Natural killer cell (primary cell): ENCODE data around the gene KLHL33. TPM values are rescaled to one million over a fixed set of nuclear protein-coding genes. Genes with fewer than 3 reads are reported as not detected.

ENCODE experiments used
- ATAC-seq, 3 donors: fragments of 150-1000 bp in 2 of 3; fragments of 200-7000 bp in 1 of 3; cut with Tn5 transposase; 1 replicate in 1 of 3; 2 replicates in 2 of 3; pipeline ENCODE4 v1.10.0; 2021; ENCODE audit warnings: mild to moderate bottlenecking in 2 of 3, moderate library complexity in 2 of 3
- DNase-seq, 2 donors: peaks; one replicate each; pipeline versions ENCODE4 v3.0.0 to v3.0.0-alpha.2; 2013 to 2021; ENCODE audit warnings: mixed read lengths in 1 of 2
- H3K27ac ChIP-seq: one replicate; pipeline ENCODE4 v1.5.1; 2013; ENCODE audit warnings: mild to moderate bottlenecking, low read length
- H3K27me3 ChIP-seq: one replicate; pipeline ENCODE4 v1.6.1; 2013; ENCODE audit warnings: low read length; ENCODE audit not compliant: control insufficient read depth, insufficient read depth
- H3K36me3 ChIP-seq: one replicate; pipeline ENCODE4 v1.6.1; 2013; ENCODE audit warnings: low read length; ENCODE audit not compliant: control insufficient read depth, insufficient read depth
- H3K4me1 ChIP-seq: one replicate; pipeline ENCODE4 v1.6.1; 2013; ENCODE audit warnings: low read length; ENCODE audit not compliant: control insufficient read depth, insufficient read depth
- H3K4me3 ChIP-seq: one replicate; pipeline ENCODE4 v1.5.1; 2013; ENCODE audit warnings: low read length
- H3K9me3 ChIP-seq: one replicate; pipeline ENCODE4 v1.6.1; 2013; ENCODE audit warnings: low read length; ENCODE audit not compliant: control insufficient read depth, insufficient read depth
- H3K27ac Mint-ChIP-seq, 2 donors: one replicate each; pipeline ENCODE4 v1.8.0; 2022; ENCODE audit warnings: mild to moderate bottlenecking in 2 of 2, mixed read lengths in 2 of 2, moderate library complexity in 1 of 2
- H3K27me3 Mint-ChIP-seq, 2 donors: one replicate each; pipeline ENCODE4 v1.8.0; 2022; ENCODE audit warnings: low read depth in 2 of 2, mixed read lengths in 2 of 2
- H3K36me3 Mint-ChIP-seq: one replicate; pipeline ENCODE4 v1.8.0; 2022; ENCODE audit warnings: mixed read lengths
- H3K4me1 Mint-ChIP-seq, 2 donors: one replicate each; pipeline ENCODE4 v1.8.0; 2022; ENCODE audit warnings: mixed read lengths in 2 of 2
- H3K4me3 Mint-ChIP-seq: one replicate; pipeline ENCODE4 v1.8.0; 2022; ENCODE audit warnings: mild to moderate bottlenecking, moderate library complexity, mixed read lengths
- H3K9me3 Mint-ChIP-seq, 2 donors: one replicate each; pipeline ENCODE4 v1.8.0; 2022; ENCODE audit warnings: mixed read lengths in 2 of 2
- WGBS: methylation state at CpG from one replicate; pipeline ENCODE4 v1.1.7; 2013; ENCODE audit warnings: missing lambda C conversion rate; ENCODE audit not compliant: insufficient coverage; 5-methylcytosine and 5-hydroxymethylcytosine counted together
- intact Hi-C: fragments of 100-400 bp; cut with micrococcal nuclease; formaldehyde crosslinking; loops from one replicate; pipeline ENCODE4 v1.14.2; 2022
- total RNA-seq, 4 donors: library from RNA; stranded (reverse); fragments of 120-200 nt in 1 of 4; gene quantifications; one replicate each; pipeline versions ENCODE4 v1.2.3 to v1.2.4, GENCODE V29; 2013 to 2022
- TF ChIP-seq, protein P1 (sequence below): fragments of 200-600 bp; IDR thresholded peaks from one replicate; pipeline ENCODE4 v1.8.0; 2022; ENCODE audit warnings: antibody characterized with exemption

KLHL33 gene, protein sequence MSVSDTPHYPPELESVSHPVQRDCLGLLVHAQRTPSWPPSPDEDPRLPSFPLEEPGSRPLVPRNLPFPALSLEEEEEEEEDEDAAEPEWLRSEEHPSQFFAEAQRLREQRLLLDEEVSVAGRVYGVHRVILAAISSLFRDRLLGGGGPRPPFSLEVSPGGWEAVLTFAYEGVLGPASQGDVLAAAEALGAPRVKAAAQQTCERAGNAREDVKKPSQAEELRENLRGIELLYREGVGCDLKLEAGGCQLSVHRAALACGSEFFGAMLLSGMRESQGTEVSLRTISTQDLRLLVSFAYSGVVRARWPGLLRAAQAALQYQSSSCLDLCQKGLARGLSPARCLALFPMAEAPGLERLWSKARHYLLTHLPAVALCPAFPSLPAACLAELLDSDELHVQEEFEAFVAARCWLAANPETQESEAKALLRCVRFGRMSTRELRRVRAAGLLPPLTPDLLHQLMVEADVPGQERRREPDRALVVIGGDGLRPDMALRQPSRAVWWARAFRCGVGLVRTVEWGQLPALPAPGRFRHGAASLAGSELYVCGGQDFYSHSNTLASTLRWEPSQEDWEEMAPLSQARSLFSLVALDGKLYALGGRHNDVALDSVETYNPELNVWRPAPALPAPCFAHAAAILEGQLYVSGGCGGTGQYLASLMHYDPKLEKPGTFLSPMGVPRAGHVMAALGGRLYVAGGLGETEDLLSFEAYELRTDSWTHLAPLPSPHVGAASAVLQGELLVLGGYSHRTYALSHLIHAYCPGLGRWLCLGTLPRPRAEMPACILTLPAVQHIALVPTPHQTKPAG
- total RNA-seq, result under 1 TPM; 0.25 to 0.97 (median 0.31) TPM
- total RNA-seq (2013), result 0.25 TPM

DNA sequence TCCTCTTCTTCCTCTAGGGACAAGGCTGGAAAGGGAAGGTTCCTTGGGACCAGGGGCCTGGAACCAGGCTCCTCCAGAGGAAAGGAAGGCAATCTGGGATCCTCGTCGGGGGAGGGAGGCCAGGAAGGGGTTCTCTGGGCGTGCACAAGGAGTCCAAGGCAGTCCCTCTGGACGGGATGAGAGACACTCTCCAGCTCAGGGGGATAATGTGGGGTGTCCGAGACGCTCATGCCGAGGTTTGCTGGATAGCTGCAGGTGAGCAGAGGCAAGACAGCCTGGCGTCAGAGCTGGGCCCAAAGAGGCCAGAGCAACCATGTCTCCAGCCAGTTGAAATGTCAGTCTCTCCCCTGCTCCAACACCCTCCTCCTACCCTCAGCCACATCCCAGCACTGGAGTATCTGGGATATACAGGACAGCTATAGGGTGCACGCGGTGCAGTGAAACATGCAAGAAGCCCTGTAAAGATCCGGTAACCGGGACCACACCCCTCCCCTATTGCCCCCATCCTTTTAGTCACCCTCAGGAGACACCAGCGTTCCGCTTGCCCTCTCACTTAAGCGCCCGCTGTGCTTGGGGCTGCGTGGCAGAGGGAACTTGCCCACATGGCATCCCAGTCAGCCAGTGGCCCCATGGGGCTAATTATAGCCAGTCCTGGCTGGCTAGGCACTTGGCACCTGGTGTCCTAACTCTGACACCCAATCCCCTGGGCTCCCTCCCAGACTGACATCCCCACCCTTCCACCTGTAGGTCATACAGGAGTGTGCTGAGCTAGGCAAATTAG, at the start of gene KLHL33:
KLHL33 (minus strand) TSS at position 585 of the 781 bp plus-strand sequence; CDS start at position 230, 355 bp downstream.
- Mint-ChIP-seq H3K27me3 (no peaks in the 10 kb centered on the region), H3K36me3 (no peaks in the 10 kb centered on the region), H3K4me1 (peaks cover 4 to 5% of the 10 kb centered on the region in 2 donors), H3K4me3 (no peak within 1 kb of the TSS), H3K27ac (no peak within 1 kb of the TSS), H3K9me3 (no peaks in the 10 kb centered on the region)
- no peak for ATAC-seq
- WGBS, result 92% methylated on average over 17 of the region's 17 CpGs
- Histone ChIP-seq H3K27me3 (no peaks in the 10 kb centered on the region), H3K36me3 (no peaks in the 10 kb centered on the region), H3K27ac (no peak within 1 kb of the TSS), H3K9me3 (no peaks in the 10 kb centered on the region), H3K4me3 (no peak within 1 kb of the TSS), H3K4me1 (peaks cover 21% of the 10 kb centered on the region)
- intact Hi-C loops, result no loop called here
- TF ChIP-seq, protein P1, sequence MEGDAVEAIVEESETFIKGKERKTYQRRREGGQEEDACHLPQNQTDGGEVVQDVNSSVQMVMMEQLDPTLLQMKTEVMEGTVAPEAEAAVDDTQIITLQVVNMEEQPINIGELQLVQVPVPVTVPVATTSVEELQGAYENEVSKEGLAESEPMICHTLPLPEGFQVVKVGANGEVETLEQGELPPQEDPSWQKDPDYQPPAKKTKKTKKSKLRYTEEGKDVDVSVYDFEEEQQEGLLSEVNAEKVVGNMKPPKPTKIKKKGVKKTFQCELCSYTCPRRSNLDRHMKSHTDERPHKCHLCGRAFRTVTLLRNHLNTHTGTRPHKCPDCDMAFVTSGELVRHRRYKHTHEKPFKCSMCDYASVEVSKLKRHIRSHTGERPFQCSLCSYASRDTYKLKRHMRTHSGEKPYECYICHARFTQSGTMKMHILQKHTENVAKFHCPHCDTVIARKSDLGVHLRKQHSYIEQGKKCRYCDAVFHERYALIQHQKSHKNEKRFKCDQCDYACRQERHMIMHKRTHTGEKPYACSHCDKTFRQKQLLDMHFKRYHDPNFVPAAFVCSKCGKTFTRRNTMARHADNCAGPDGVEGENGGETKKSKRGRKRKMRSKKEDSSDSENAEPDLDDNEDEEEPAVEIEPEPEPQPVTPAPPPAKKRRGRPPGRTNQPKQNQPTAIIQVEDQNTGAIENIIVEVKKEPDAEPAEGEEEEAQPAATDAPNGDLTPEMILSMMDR, result no peak
- DNase-seq, result no peak

DNA sequence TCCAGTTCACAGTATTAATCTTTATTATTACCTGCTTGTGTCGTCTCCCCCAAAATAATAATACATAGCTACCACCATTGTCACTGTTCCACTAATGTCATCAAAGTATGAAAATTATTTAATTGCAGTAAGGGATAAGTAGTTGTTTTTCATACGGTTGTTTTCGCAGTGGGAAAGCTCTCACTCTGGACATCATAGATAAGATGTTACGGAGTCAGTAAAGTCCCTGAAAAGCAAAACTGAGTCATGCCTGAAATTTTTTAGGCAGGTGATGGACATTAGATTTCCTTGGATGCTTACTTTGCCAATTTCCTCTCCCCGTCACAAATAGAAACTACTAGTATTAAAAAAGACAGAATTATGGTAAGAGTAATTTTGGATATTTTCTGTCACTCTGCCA, 46.4 kb upstream of the KLHL33 start:
- H3K9me3 Mint-ChIP-seq, result no peaks in the 10 kb centered on the region
- WGBS, result 100% methylated on average over 3 of the region's 5 CpGs
- H3K36me3 Mint-ChIP-seq, result no peaks in the 10 kb centered on the region
- H3K36me3 ChIP-seq, result peaks cover 9% of the 10 kb centered on the region
- no peak overlapping the region for H3K4me3 ChIP-seq
- DNase-seq, result no peak
- no peak overlapping the region for H3K4me3 Mint-ChIP-seq
- H3K27ac Mint-ChIP-seq, result no peak overlapping the region
- TF ChIP-seq, protein P1, result no peak
- H3K9me3 ChIP-seq, result no peaks in the 10 kb centered on the region
- H3K27me3 Mint-ChIP-seq, result no peaks in the 10 kb centered on the region
- intact Hi-C loops, result no loop called here
- ATAC-seq, result no peak
- peaks cover 24 to 29% of the 10 kb centered on the region in 2 donors for H3K4me1 Mint-ChIP-seq
- no peaks in the 10 kb centered on the region for H3K27me3 ChIP-seq
- peaks cover 19% of the 10 kb centered on the region for H3K4me1 ChIP-seq
- H3K27ac ChIP-seq, result no peak overlapping the region

DNA sequence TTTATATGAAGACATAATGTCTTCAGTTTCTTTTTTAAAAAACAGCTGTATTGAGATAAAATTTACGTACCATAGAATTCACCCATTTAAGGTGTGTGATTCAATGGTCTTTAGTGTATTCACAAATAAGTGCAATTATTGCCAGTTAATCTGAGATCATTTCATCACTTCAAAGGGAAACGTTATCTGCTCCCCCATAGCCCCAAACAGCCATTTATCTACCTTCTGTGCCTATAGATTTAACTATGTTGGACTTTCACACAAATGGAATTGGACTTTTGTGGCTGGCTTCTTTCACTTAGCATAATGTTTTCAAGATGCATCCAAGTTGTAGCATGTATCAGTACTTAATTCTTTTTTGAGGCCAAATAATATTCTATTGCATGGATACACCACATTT, 42.9 kb upstream of the KLHL33 start:
- 100% methylated on average over 1 of the region's 2 CpGs for WGBS
- no peak for DNase-seq
- H3K4me1 Mint-ChIP-seq, result peaks cover 32 to 39% of the 10 kb centered on the region in 2 donors
- H3K27ac Mint-ChIP-seq, result peak overlapping the region; percentile 82 to 85
- H3K36me3 Mint-ChIP-seq, result peaks cover 14% of the 10 kb centered on the region
- H3K4me3 ChIP-seq, result no peak overlapping the region
- no peaks in the 10 kb centered on the region for H3K27me3 Mint-ChIP-seq
- peaks cover 28% of the 10 kb centered on the region for H3K4me1 ChIP-seq
- intact Hi-C loops, result no loop called here
- H3K9me3 Mint-ChIP-seq, result no peaks in the 10 kb centered on the region
- peaks cover 39% of the 10 kb centered on the region for H3K36me3 ChIP-seq
- TF ChIP-seq, protein P1, result no peak
- ATAC-seq, result no peak
- H3K27ac ChIP-seq, result peak overlapping the region; percentile 12
- H3K27me3 ChIP-seq, result no peaks in the 10 kb centered on the region
- H3K9me3 ChIP-seq, result no peaks in the 10 kb centered on the region
- no peak overlapping the region for H3K4me3 Mint-ChIP-seq
